Stimulated activated CD8-positive, alpha-beta memory T cell treated with anti-CD3 and anti-CD28 coated beads, Interleukin-12 subunit alpha, Interleukin-12 subunit beta, amount 100 ng/mL, for 1 hour (primary cell): ENCODE results near the gene COX6B1.
"Not testable (repeated sequence)": the region's sequence is repeated elsewhere in the genome, so short reads cannot be mapped to it uniquely, and the experiment has no call there.

Experiments
- DNase-seq: peaks from one replicate; pipeline ENCODE4 v3.0.0-alpha.2; 2020; ENCODE audit warnings: low read depth

COX6B1 gene

DNA sequence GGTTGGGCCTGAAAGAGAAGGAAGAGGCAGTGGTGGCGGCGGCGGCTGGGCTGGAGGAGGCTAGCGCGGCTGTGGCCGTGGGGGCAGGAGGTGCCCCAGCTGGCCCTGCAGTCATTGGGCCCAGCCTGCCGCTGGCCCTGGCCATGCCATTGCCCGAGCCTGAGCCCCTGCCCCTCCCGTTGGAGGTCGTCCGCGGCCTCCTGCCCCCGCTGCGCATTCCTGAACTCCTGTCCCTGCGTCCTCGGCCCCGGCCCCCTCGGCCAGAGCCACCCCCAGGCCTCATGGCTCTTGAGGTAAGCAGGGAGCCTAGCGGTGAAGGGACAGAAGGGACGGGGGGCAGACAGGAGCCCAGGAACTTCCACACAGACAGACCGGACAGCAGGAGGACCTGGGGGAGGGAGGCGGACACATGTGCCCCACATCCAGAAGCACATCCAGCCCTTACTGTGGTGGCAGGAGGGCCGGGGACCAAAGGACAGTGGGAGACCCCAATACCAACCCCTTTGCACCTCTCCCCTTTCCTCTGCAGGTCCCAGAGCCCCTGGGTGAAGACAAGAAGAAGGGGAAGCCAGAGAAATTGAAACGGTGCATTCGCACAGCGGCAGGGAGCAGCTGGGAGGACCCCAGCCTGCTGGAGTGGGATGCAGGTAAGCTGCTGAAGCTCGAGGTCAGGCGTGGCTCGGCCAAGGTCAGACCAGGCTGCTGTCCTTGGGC, 14.2 kb upstream of the COX6B1 start:
- DNase-seq: no peak

DNA sequence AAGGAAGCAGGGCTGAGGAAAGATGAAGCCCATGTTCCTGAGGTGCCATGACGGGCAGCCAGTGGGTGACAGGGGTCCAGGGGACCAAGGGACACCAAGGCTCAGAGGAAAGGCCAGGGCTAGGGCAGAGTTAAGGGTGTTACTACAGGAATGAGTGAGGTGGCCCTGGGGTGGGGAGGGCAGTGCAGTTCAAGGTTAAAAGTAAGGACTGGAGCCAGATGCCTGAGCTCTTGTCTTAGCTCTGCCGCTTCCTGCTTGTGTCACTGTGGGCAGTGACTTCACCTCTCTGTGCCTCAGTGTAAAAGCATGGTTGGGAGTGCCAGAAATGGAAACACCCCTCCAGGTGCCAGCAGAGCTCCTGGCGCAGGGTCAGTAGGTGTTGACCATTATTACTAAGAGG, 11.5 kb upstream of the COX6B1 start:
- no peak for DNase-seq

DNA sequence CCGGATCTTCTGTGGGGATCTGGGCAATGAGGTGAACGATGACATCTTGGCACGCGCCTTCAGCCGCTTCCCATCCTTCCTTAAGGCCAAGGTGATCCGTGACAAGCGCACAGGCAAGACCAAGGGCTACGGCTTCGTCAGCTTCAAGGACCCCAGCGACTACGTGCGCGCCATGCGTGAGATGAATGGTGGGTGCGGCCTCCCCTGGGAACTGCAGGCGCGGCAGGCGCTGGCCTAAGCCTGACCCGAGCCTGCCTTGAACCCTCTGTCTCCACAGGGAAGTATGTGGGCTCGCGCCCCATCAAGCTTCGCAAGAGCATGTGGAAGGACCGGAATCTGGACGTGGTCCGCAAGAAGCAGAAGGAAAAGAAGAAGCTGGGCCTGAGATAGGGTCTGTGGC, 11.0 kb upstream of the COX6B1 start:
- no peak for DNase-seq

DNA sequence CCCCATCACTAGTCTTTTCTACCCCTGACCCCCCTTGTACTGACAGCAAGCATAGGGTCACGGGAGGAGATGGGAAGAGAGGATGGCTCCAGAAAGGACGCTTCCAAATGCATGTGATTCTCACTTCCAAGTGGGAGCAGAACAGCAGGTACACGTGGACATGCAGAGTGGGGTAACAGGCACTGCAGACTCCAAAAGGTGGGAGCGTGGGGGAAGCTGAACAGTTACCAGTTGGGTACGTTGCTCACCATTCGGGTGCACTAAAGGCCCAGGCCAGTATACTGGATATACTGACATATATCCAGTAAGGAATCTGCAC, 8.8 kb upstream of the COX6B1 start:
- no peak for DNase-seq

DNA sequence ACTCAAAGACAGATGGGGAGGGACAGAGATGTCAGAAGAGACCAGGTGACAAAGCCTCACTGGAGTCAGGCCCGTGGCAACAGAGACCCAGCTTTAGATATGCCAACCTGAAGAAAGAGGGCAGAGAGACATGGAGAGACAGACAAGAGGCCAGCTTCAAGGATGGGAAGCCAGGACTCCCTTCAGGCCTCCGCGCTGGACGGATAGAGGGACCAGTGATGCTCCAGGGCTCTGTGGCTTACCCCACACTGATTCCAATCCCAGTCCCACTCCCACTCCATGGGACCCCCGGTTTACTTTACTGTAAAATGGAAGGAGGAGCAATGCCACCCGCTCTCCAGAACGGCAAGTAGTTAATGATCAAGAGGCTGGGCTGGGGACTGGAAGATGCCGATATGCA, 8.3 kb upstream of the COX6B1 start:
- DNase-seq: no peak

DNA sequence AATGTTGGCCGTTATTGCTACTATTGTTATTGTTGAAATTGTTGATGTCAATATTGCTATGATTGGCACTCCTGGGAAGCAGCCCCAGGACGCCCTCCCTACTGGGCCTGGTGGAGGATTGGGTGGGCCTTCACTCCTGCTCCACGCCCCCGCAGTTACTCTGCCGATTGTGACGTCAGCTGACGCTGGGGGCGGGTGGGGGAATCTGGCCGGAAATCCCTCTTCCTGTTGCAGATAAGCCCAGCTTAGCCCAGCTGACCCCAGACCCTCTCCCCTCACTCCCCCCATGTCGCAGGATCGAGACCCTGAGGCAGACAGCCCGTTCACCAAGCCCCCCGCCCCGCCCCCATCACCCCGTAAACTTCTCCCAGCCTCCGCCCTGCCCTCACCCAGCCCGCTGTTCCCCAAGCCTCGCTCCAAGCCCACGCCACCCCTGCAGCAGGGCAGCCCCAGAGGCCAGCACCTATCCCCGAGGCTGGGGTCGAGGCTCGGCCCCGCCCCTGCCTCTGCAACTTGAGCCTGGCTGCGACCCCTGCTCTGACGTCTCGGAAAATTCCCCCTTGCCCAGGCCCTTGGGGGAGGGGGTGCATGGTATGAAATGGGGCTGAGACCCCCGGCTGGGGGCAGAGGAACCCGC, 6.5 kb upstream of the COX6B1 start, which contains the start of gene ETV2:
ETV2 (plus strand) TSS at position 231 of the 637 bp plus-strand sequence. CDS start 716 bp downstream, outside the sequence.
- DNase-seq: peak; percentile 25

DNA sequence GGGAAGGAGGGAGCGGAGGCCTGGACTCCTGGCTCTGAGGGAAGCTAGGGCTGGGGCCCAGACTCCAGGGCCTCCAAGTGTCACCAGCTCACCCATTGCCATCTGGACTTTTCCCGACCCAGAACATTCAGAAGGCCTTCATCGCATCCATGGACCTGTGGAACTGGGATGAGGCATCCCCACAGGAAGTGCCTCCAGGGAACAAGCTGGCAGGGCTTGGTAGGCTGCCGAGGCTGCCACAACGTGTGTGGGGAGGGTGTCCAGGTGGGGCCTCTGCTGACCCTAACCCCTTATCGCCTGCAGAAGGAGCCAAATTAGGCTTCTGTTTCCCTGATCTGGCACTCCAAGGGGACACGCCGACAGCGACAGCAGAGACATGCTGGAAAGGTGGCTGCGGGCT, 5.8 kb upstream of the COX6B1 start:
- DNase-seq: no peak

DNA sequence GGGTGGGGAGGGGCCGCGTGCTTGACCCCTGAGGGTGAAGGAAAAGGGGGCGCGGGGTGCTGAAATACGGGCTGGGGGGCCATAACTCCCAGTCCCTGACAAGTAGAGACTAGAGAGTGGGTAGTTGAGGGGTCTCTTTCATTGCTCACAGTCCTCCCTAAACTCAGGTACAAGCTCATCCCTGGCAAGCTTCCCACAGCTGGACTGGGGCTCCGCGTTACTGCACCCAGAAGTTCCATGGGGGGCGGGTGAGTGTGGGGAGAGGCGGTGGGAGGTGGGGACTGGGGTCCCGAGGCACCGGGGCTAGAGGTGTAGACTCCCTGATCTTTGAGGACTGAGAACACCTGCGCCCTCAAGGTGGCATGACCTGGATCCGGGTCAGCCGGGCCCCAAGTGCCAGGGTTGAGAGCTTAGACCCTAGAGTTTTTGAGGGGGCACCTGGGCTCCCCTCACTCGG, 5.3 kb upstream of the COX6B1 start:
- DNase-seq: no peak

DNA sequence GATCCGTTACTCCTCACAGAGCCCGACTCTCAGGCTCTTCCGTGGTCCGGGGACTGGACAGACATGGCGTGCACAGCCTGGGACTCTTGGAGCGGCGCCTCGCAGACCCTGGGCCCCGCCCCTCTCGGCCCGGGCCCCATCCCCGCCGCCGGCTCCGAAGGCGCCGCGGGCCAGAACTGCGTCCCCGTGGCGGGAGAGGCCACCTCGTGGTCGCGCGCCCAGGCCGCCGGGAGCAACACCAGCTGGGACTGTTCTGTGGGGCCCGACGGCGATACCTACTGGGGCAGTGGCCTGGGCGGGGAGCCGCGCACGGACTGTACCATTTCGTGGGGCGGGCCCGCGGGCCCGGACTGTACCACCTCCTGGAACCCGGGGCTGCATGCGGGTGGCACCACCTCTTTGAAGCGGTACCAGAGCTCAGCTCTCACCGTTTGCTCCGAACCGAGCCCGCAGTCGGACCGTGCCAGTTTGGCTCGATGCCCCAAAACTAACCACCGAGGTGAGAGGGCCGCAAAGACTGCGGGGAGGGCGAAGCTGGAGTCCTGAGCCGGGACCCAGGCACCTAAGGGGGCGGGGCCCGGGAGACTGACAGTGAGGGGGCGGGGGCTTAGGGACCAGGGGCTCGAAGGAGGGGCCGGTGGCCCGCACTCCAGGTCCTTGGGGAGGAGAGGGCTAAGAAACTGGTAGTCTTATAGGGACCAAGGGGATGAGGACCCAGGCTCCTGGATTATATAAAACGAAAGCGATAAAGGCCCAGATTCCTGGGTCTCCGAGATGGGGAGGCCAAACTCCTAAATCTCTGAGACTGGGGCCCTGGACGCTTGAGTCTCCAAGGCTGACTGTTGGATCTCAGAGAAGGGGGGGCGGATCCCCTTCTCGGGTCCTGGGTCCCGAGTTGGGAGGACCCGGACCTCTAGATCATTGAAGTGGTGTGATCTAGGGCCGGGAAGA, 4.6 kb upstream of the COX6B1 start:
- DNase-seq: peak; percentile 55

DNA sequence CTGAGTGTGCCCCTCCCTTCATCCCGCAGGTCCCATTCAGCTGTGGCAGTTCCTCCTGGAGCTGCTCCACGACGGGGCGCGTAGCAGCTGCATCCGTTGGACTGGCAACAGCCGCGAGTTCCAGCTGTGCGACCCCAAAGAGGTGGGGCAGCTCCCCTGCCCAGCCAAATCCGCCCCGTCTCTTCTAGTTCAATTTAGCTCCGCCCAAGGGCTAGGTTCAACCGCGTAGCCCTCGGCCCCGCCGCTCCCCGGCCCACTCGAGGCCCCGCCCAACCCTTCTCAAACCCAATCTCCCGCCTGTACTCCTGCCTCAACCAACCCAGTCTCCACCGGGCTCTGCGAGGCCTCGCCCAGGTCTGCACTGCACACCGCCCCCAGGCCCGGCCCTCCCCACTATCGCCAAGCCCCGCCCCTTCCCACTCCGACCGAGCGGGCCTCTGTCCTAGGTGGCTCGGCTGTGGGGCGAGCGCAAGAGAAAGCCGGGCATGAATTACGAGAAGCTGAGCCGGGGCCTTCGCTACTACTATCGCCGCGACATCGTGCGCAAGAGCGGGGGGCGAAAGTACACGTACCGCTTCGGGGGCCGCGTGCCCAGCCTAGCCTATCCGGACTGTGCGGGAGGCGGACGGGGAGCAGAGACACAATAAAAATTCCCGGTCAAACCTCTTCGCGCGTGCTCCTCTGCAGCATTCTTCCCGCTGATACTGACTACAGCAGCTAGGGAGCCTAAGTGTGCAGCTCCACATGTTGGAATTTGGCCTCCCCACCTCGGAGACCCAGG, 3.7 kb upstream of the COX6B1 start:
- DNase-seq: peak; percentile 88

DNA sequence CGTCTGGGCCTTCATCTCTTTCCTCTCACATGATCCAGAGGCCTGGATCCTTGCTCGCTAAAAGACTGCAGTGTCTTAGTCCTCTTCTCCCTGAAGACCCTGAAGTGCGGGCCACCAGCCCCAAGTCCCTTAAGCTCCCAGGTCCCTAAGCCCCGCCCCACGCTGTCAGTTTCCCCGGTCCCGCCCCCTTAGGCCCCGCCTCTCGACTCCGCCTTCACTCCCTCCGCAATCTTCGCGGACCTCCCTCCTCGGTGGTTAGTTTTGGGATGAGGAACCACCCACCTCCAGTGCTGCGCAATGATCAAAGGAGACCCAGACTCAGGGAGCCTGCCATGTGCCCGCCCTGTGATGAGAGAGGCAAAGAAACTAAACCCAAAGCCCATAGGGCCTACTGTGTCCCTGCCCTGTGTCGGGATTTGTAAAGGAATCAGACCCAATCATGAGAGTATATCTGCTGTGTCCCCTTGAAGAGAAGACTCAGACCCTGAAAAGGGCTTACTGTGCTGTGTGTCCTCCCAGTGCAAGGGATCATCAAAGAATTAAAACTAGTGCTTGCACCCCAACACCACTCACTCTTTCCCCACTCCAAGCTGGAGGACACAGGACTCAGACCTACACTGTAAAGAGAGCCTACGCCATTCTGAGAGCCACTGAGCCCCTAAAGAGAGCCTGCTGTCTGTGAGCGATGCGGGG, 3.0 kb upstream of the COX6B1 start:
- peak; percentile 51 for DNase-seq

DNA sequence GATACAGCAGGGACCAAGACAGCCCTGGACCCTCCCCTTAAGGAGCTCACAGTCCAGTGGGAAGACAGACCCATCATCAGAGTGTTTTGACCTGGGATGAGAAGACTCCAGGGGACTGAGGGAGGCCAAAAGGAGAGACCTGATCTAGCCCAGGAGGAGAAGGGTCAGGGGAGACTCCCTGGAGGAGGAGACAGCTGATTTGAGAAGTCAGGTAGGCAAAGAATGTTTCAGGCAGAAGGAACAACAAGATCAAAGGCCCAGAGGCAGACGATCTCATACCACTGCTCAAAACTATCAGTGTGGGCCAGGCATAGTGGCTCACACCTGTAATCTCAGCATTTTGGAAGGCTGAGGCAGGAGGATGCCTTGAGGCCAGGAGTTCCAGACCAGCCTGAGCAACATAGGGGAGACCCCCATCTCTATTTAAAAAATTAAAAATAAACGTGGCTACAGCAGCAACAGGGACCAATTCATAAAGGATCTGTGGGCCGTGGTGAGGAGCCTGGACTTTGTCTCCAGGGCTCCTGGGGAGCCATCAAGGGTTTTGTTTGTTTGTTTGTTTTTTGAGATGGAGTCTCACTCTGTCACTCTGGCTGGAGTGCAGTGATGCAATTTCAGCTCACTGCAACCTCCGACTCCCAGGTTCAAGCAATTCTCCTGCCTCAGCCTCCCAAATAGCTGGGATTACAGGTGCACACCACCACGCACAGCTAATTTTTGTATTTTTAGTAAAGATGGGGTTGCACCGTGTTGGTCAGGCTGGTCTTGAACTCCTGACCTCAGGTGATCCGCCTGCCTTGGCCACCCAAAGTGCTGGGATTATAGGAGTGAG, 2.2 kb upstream of the COX6B1 start:
- no peak for DNase-seq

DNA sequence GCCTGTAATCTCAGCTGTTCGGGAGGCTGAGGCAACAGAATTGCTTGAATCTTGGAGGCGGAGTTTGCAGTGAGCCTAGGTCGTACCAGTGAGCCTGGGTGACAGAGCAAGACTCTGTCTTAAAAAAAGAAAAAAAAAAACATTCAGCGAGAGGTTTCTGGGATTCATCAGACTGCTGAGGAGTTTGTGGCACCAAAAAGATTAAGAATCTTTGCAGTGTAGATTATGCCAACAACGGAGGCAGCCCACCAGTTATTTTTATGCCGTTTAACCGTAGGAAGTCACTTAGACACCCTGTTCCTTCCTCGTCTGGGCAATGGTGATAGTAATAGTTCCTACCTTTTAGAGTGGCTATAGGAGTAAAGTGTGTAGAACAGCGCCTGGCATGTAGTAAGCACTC, 2.5 kb downstream of the COX6B1 start:
- DNase-seq: no peak

DNA sequence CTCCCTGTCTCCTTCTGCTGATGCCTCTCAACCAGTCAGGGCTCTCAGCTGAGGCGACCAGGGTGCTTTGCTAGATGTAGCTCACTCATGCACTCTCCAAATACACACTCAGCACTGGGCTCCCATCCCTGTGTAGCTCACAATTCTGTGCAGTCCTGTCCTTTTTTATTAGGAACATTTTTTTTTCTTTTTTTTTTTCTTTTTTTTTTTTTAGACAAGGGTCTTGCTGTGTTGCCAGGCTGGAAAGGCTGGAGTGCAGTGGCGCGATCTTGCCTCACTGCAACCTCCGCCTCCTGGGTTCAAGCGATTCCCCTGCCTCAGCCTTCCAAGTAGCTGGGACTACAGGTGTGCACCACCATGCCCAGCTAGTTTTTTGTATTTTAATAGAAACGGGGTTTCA, 6.7 kb downstream of the COX6B1 start:
- DNase-seq: not testable (repeated sequence)

DNA sequence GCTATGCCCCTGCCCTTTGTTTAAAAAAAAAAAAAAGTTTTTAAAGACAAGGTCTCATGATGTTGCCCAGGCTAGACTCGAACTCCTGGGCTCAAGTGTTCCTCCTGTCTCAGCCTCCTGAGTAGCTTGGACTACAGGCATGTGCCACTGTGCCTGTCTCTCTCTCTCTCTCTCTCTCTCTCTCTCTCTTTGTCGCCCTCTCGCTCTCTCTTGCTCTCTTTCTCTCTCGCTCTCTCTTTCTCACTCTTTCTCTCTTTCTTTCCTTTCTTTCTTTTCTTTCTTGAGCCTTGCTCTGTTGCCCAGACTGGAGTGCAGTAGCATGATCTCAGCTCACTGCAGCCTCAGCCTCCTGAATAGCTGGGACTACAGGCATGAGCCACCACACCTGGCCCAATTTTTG, 7.5 kb downstream of the COX6B1 start:
- no peak for DNase-seq

DNA sequence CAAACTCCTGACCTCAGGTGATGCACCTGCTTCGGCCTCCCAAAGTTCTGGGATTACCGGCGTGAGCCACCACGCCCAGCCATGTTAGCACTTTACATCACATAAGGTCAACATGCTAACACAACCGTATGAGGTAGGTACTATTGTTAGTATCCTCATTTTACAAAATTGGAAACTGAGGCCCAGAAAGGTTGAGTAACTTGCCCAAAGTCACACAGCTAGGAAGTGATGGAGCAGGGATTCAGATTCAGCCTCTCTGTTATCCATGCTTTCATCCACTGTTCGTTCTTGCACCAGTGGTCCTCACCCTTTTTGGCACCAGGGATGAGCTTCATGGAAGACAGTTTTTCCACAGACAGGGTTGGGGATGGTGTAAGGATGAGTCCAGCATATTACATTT, 8.6 kb downstream of the COX6B1 start:
- DNase-seq: no peak

DNA sequence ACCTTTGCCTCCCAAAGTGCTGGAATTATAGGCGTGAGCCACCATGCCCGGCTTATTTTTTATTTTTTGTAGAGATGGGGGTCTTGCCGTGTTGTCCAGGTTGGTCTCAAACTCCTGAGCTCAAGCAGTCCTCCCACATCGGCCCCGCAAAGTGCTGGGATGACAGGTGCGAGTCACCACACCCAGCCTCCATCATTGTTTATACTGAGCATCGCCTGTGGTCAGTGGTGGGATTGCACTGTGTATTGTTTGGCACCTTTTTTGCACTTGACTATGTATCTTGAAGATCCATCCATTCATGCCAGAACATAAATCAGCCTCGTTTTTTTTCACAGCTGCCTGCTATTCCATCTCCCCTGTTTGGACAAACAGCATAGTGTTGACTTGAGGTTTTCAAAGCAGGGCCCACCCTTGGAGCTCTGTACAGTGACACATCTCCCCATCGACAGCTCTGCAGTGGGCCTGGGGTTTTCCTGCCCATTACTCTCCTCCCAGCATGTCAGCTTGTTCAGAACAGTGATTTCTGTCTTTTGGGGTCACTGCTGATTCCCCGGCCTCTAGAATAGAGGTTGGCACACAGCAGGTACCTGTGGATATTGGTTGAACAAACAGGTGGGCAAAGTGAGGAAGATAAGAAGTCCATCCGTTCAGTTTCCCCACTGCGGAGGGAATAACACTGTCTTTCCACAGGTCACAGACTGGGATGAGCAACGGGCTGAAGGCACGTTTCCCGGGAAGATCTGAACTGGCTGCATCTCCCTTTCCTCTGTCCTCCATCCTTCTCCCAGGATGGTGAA, 10.0 kb downstream of the COX6B1 start:
- DNase-seq: no peak

DNA sequence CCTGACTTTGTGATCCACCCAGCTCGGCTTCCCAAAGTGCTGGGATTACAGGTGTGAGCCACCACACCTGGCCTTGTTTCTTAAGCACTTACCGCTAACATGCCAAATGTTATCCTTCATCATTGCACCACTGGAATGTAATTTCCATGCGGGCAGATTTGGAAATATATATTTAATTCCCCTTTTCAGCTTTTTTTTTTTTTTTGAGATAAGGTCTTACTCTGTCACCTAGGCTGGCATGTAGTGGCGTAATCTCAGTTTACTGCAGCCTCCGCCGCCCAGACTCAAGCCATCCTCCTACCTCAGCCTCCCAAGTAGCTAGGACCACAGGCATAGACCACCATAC, 13.8 kb downstream of the COX6B1 start:
- DNase-seq: no peak

DNA sequence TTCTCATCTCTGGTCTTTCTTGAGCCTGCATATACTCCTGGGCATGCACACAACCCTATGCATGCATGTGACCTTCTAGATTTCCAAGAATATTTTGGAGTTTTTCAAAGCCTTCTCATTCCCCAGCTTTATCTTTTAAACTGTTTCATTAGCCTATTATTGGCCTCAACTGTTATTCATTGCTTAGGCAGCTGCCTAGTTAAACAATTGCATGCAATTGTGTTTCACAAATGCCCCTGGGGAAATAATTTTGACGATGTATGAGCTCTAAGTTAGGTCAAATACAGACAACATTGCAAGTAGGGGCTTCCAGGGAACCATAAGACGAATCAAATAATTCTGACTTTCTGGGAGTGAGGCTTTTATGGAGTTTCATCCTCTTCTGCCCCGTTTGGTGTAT, 15.9 kb downstream of the COX6B1 start:
- no peak for DNase-seq

DNA sequence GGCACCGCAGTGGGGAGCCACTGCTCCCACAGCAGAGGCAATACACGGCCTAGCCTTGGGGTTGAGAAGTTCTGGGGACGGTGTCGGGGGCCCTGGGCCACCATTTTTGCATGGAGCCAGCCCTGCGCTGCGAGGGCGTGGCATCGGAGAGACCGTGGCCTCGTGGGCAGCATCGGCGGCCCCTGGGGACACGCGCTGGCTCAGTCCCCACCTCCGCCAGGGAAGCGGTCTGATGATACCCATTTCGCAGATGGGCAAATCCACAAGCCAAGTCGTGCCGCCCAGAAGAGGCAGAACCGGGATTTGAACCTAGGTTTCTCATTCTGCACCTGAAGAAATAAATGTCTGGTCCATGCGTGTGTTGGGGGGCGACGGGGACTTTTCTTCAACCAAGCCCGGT, 17.0 kb downstream of the COX6B1 start:
- no peak for DNase-seq
